Activated naive CD8-positive, alpha-beta T cell treated with anti-CD3 and anti-CD28 coated beads, Interleukin-2, amount 50 U/mL, for 24 hours (primary cell): ENCODE data around the gene ATG13.
"Not testable (repeated sequence)": the region's sequence is repeated elsewhere in the genome, so short reads cannot be mapped to it uniquely, and the experiment has no call there.

Experiments
- ATAC-seq: fragments of 150-1000 bp; cut with Tn5 transposase; one replicate; pipeline ENCODE4 v1.10.0; 2021
- DNase-seq: peaks from one replicate; pipeline ENCODE4 v3.0.0; 2021
- H3K27ac Mint-ChIP-seq: one replicate; pipeline ENCODE4 v1.8.0; 2021; ENCODE audit warnings: mild to moderate bottlenecking, mixed read lengths
- H3K27me3 Mint-ChIP-seq: one replicate; pipeline ENCODE4 v1.8.0; 2021; ENCODE audit warnings: mixed read lengths
- H3K36me3 Mint-ChIP-seq: one replicate; pipeline ENCODE4 v1.8.0; 2021; ENCODE audit warnings: low read depth, mixed read lengths
- H3K4me1 Mint-ChIP-seq: one replicate; pipeline ENCODE4 v1.8.0; 2021; ENCODE audit warnings: mixed read lengths
- H3K4me3 Mint-ChIP-seq: one replicate; pipeline ENCODE4 v1.8.0; 2021; ENCODE audit warnings: mild to moderate bottlenecking, moderate library complexity, mixed read lengths
- H3K9me3 Mint-ChIP-seq: one replicate; pipeline ENCODE4 v1.8.0; 2021; ENCODE audit warnings: mixed read lengths

Gene ATG13

DNA sequence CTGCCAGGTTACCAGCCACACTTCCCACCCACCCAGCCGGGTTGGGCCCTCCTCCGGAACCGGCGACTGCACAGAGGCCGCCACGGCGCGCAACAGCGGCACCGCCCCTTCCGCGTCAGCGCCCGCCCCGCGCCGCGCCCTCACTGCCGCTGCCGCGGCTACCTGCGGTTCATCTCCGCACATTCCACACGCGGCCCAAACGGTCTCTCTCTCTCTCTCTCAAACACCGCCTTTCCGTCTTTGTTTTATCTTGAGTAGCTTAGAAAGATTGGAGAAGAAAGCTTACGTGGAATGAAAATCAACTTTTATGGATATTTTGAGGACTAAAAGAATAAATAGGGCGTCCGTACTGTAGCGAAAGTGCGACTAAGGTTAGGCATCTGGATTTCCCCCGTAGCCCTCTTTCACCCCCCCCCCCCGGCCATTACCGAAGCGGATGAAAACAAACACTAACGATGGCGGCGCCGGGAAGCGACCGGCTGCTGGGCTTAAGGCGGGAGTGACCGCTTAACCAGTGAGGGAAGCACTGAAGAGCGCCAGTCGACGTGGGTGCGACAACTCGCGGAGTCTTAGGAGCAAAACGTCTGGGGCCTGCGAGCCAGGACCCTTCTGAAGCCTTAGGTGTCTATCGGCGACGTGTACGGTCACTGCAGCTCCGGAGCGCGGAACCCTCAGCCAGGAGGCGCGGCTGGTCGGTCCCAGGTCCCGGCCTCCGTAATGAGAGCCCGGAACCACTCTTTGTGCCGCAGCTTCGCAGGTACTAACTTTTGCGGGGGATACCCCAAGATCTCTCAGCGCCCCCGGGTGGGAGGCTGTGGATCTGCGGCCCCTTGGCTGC lies at the start of gene ATG13, which contains the start of gene HARBI1:
ATG13 (plus strand) TSS at position 420 of the 838 bp plus-strand sequence. CDS start 26,739 bp downstream, outside the sequence.
HARBI1 (minus strand) TSS at position 94 of the 838 bp plus-strand sequence. CDS start 990 bp downstream, outside the sequence.
- Mint-ChIP-seq H3K4me3 (peak within 1 kb of the TSS; percentile 99), H3K36me3 (peaks cover 3% of the 10 kb centered on the region), H3K27me3 (no peaks in the 10 kb centered on the region), H3K27ac (peak within 1 kb of the TSS; percentile 100), H3K4me1 (peaks cover 36% of the 10 kb centered on the region), H3K9me3 (no peaks in the 10 kb centered on the region)
- DNase-seq (peak; percentile 94), ATAC-seq (peak; percentile 98)

GRCh38 chr11:46570790-46571398 lies 46.5 kb upstream of the ATG13 start:
- H3K27me3 Mint-ChIP-seq, result no peaks in the 10 kb centered on the region
- H3K4me1 Mint-ChIP-seq, result peaks cover 16% of the 10 kb centered on the region
- ATAC-seq (no peak), DNase-seq (no peak)
- peaks cover 5% of the 10 kb centered on the region for H3K9me3 Mint-ChIP-seq
- H3K27ac Mint-ChIP-seq, result no peak overlapping the region
- H3K36me3 Mint-ChIP-seq, result peaks cover 8% of the 10 kb centered on the region
- no peak overlapping the region for H3K4me3 Mint-ChIP-seq

DNA sequence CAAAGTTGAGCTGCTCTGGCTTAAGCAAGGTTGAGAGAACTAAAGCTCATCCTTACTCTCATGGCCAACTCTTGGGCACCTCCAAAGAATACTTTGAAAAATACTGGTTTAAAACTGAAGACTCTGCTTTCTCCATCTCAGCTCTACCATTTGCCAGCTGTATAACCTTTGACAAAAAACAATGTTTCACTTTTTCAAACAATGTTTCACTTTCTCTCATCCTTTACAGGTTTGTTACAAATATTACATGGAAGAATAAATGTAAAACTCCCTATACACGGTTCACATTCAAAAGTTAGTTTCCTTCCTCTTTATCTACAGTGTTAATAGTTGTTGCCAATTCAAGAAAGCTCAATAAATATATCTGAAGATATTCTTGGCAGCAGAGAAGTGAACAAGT lies 42.7 kb upstream of the ATG13 start:
- DNase-seq (no peak), ATAC-seq (no peak)
- Mint-ChIP-seq H3K27ac (no peak overlapping the region), H3K4me3 (no peak overlapping the region), H3K4me1 (peaks cover 19% of the 10 kb centered on the region), H3K36me3 (peaks cover 16% of the 10 kb centered on the region), H3K27me3 (no peaks in the 10 kb centered on the region), H3K9me3 (peaks cover 5% of the 10 kb centered on the region)

GRCh38 chr11:46577058-46577457 lies 40.3 kb upstream of the ATG13 start:
- H3K4me3 Mint-ChIP-seq, result no peak overlapping the region
- DNase-seq, result no peak
- H3K4me1 Mint-ChIP-seq, result peaks cover 17% of the 10 kb centered on the region
- no peak overlapping the region for H3K27ac Mint-ChIP-seq
- H3K9me3 Mint-ChIP-seq, result peaks cover 5% of the 10 kb centered on the region
- H3K27me3 Mint-ChIP-seq, result no peaks in the 10 kb centered on the region
- no peak for ATAC-seq
- peaks cover 16% of the 10 kb centered on the region for H3K36me3 Mint-ChIP-seq

GRCh38 chr11:46582588-46582987 lies 34.8 kb upstream of the ATG13 start:
- Mint-ChIP-seq H3K27ac (no peak overlapping the region), H3K36me3 (peaks cover 13% of the 10 kb centered on the region), H3K27me3 (no peaks in the 10 kb centered on the region), H3K4me3 (no peak overlapping the region), H3K9me3 (no peaks in the 10 kb centered on the region), H3K4me1 (peaks cover 5% of the 10 kb centered on the region)
- DNase-seq (no peak), ATAC-seq (no peak)

DNA sequence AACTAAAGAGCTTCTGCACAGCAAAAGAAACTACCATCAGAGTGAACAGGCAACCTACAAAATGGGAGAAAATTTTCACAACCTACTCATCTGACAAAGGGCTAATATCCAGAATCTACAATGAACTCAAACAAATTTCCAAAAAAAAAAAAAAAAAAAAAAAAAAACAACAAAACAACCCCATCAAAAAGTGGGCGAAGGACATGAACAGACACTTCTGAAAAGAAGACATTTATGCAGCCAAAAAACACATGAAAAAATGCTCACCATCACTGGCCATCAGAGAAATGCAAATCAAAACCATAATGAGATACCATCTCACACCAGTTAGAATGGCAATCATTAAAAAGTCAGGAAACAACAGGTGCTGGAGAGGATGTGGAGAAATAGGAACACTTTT lies 33.8 kb upstream of the ATG13 start:
- not testable (repeated sequence) for H3K36me3 Mint-ChIP-seq, H3K4me3 Mint-ChIP-seq, DNase-seq, H3K27ac Mint-ChIP-seq, ATAC-seq, H3K4me1 Mint-ChIP-seq, H3K9me3 Mint-ChIP-seq, H3K27me3 Mint-ChIP-seq

GRCh38 chr11:46588131-46588530 lies 29.2 kb upstream of the ATG13 start:
- Mint-ChIP-seq H3K9me3 (no peaks in the 10 kb centered on the region), H3K4me1 (peaks cover 34% of the 10 kb centered on the region), H3K4me3 (no peak overlapping the region), H3K27me3 (no peaks in the 10 kb centered on the region), H3K36me3 (peaks cover 1% of the 10 kb centered on the region), H3K27ac (no peak overlapping the region)
- no peak for DNase-seq
- ATAC-seq, result no peak

DNA sequence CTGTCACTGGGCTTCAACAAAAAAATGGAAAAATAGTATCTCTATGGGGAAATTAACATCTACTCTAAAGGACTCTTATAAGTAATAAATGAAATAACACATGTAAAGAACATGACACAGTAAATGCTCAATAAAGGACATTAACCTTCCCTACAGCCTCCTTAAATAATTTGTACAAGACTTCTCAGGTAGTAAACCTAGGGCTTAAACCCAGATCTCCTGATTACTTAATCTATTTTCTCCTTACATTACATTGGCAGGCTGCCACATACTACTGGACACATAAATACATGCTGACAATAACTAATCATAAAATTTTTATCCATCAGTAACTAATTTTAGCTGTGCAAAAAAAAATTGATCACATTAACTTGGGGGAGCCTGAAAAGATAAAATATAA lies 28.4 kb upstream of the ATG13 start:
- Mint-ChIP-seq H3K9me3 (no peaks in the 10 kb centered on the region), H3K4me3 (no peak overlapping the region), H3K36me3 (peaks cover 1% of the 10 kb centered on the region), H3K27ac (no peak overlapping the region), H3K27me3 (no peaks in the 10 kb centered on the region), H3K4me1 (peaks cover 36% of the 10 kb centered on the region)
- ATAC-seq (no peak), DNase-seq (no peak)

- no peaks in the 10 kb centered on the region for H3K36me3 Mint-ChIP-seq
- H3K27ac Mint-ChIP-seq, result no peak overlapping the region
- DNase-seq (no peak), ATAC-seq (no peak)
- H3K4me3 Mint-ChIP-seq, result peak overlapping the region; percentile 0
- no peaks in the 10 kb centered on the region for H3K27me3 Mint-ChIP-seq
- no peaks in the 10 kb centered on the region for H3K9me3 Mint-ChIP-seq
- peaks cover 43% of the 10 kb centered on the region for H3K4me1 Mint-ChIP-seq
These were observed 26.4 kb upstream of the ATG13 start for GRCh38 chr11:46590740-46591605.

- DNase-seq (peak; percentile 83), ATAC-seq (peak; percentile 94)
- no peaks in the 10 kb centered on the region for H3K36me3 Mint-ChIP-seq
- H3K4me3 Mint-ChIP-seq, result peak within 1 kb of the TSS; percentile 96
- peaks cover 45% of the 10 kb centered on the region for H3K4me1 Mint-ChIP-seq
- H3K27ac Mint-ChIP-seq, result peak within 1 kb of the TSS; percentile 79
- H3K9me3 Mint-ChIP-seq, result no peaks in the 10 kb centered on the region
- H3K27me3 Mint-ChIP-seq, result no peaks in the 10 kb centered on the region
These were observed 23.6 kb upstream of the ATG13 start, which contains the start of gene AMBRA1 for GRCh38 chr11:46593550-46594373. Gene AMBRA1, minus strand, starts transcription at chr11:46594023. Its CDS starts 45,643 bp downstream, at chr11:46548380.

GRCh38 chr11:46594374-46594700 lies 23.0 kb upstream of the ATG13 start:
- H3K27ac Mint-ChIP-seq, result peak overlapping the region; percentile 79
- ATAC-seq (no peak), DNase-seq (no peak)
- peaks cover 39% of the 10 kb centered on the region for H3K4me1 Mint-ChIP-seq
- H3K36me3 Mint-ChIP-seq, result no peaks in the 10 kb centered on the region
- H3K27me3 Mint-ChIP-seq, result no peaks in the 10 kb centered on the region
- no peaks in the 10 kb centered on the region for H3K9me3 Mint-ChIP-seq
- peak overlapping the region; percentile 96 for H3K4me3 Mint-ChIP-seq

DNA sequence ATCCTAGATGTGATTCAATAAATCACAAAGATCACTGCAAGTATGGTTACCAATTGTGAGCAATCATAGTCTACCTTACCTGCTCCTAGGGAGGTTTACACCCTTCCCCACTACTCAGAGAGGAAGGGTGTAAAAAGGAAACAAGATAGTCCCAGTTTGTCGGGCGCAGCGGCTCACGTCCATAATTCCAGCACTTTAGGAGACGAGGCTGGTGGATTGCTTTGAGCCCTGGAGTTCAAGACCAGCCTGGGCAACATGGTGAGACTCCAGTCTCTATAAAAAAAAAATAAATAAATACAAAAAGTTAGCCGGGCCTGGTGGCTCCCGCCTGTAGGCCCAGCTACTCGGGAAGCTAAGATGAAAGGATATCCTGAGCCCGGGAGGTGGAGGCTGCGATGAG lies 22.6 kb upstream of the ATG13 start:
- Mint-ChIP-seq H3K36me3 (no peaks in the 10 kb centered on the region), H3K4me1 (peaks cover 38% of the 10 kb centered on the region), H3K27me3 (no peaks in the 10 kb centered on the region), H3K9me3 (no peaks in the 10 kb centered on the region), H3K27ac (no peak overlapping the region), H3K4me3 (no peak overlapping the region)
- DNase-seq (no peak), ATAC-seq (no peak)

DNA sequence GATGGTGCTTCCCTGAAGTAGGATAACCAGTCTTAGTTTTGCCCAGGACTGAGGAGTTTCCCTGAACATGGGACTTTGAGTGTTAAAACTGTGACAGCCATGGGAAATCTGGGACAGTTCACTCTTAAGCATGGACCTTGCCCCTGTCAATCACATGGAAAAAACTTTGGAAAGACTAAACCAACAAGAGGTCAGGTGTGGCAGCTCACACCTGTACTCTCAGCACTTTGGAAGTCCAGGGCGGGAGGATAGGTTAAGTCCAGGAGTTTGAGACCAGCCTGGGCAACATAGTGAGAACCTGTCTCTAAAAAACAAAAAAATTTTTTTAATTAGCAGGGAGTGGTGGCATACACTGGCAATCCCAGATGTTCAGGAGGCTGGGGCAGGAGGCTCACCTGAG lies 20.2 kb upstream of the ATG13 start:
- DNase-seq (no peak), ATAC-seq (no peak)
- Mint-ChIP-seq H3K27ac (no peak overlapping the region), H3K36me3 (no peaks in the 10 kb centered on the region), H3K4me1 (peaks cover 24% of the 10 kb centered on the region), H3K27me3 (no peaks in the 10 kb centered on the region), H3K9me3 (no peaks in the 10 kb centered on the region), H3K4me3 (no peak overlapping the region)
